Karpas-422 (cell line): ENCODE results near the gene INPP1. TPM values are rescaled to one million over a fixed set of nuclear protein-coding genes. Genes with fewer than 3 reads are reported as not detected.

Experiments used
- DNase-seq: peaks from one replicate; pipeline ENCODE4 v3.0.0-alpha.2; 2015
- H2AFZ ChIP-seq: fragments of 200-600 bp; sonication (generic); 2 replicates; pipeline ENCODE4 v1.6.1; 2014; ENCODE audit warnings: antibody characterized with exemption, low read length, mixed read lengths
- H3K27ac ChIP-seq: fragments of 200-600 bp; sonication (generic); 2 replicates; pipeline ENCODE4 v1.5.1; 2014; ENCODE audit warnings: mild to moderate bottlenecking, low read length, moderate library complexity
- H3K27me3 ChIP-seq: fragments of 200-600 bp; sonication (generic); 2 replicates; pipeline ENCODE4 v1.6.1; 2014; ENCODE audit warnings: low read length, mixed read lengths
- H3K36me3 ChIP-seq: fragments of 200-600 bp; sonication (generic); 2 replicates; pipeline ENCODE4 v1.6.1; 2014; ENCODE audit warnings: low read length, mixed read lengths; ENCODE audit not compliant: insufficient read depth
- H3K4me1 ChIP-seq: fragments of 200-600 bp; sonication (generic); 2 replicates; pipeline ENCODE4 v1.6.1; 2014; ENCODE audit warnings: mild to moderate bottlenecking, low read length, mixed read lengths
- H3K4me2 ChIP-seq: fragments of 200-600 bp; sonication (generic); 2 replicates; pipeline ENCODE4 v1.6.1; 2014; ENCODE audit warnings: low read length, low read depth, mild to moderate bottlenecking; ENCODE audit not compliant: poor library complexity, severe bottlenecking
- H3K4me3 ChIP-seq: fragments of 200-600 bp; sonication (generic); 2 replicates; pipeline ENCODE4 v1.5.1; 2014; ENCODE audit warnings: mild to moderate bottlenecking, antibody characterized with exemption, low read length, mixed read lengths
- H3K79me2 ChIP-seq: fragments of 200-600 bp; sonication (generic); 2 replicates; pipeline ENCODE4 v1.6.1; 2014; ENCODE audit warnings: mild to moderate bottlenecking, low read length, mixed read lengths
- H3K9ac ChIP-seq: fragments of 200-600 bp; sonication (generic); 2 replicates; pipeline ENCODE4 v1.6.0; 2014; ENCODE audit warnings: low read length
- H3K9me2 ChIP-seq: fragments of 200-600 bp; sonication (generic), shearing (Covaris generic); replicated peaks from 2 replicates; pipeline ENCODE4 v1.6.0; 2014; ENCODE audit warnings: mild to moderate bottlenecking, low read length, moderate library complexity; ENCODE audit not compliant: insufficient read depth
- H3K9me3 ChIP-seq: fragments of 300-700, 200-600 bp; sonication (generic); 2 replicates; pipeline ENCODE4 v1.6.1; 2014; ENCODE audit warnings: low read length, mixed read lengths
- H4K20me1 ChIP-seq: fragments of 200-600 bp; sonication (generic); 2 replicates; pipeline ENCODE4 v1.6.1; 2014; ENCODE audit warnings: mild to moderate bottlenecking, antibody characterized with exemption, low read length, low read depth; ENCODE audit not compliant: insufficient read depth
- total RNA-seq: library from RNA; depleted of rRNA; stranded (reverse); fragments of >200 nt; shearing (Covaris generic); gene quantifications from 2 replicates; pipeline ENCODE4 v1.2.3, GENCODE V29; 2014; ENCODE audit warnings: low replicate concordance

INPP1 gene
- total RNA-seq, 1 experiment from 2014 or later, result 0.89 TPM

- Histone ChIP-seq H3K9me3 (no peaks in the 10 kb centered on the region), H3K36me3 (no peaks in the 10 kb centered on the region), H3K4me1 (peaks cover 16% of the 10 kb centered on the region), H3K4me3 (no peak overlapping the region), H3K4me2 (no peak overlapping the region), H3K9ac (no peak overlapping the region), H3K27ac (no peak overlapping the region), H2AFZ (no peak overlapping the region), H4K20me1 (no peaks in the 10 kb centered on the region), H3K9me2 (no peaks in the 10 kb centered on the region), H3K79me2 (no peaks in the 10 kb centered on the region), H3K27me3 (no peaks in the 10 kb centered on the region)
- DNase-seq, result no peak
Measured at GRCh38 chr2:190336420-190336819, 7.0 kb upstream of the INPP1 start.

GRCh38 chr2:190338453-190338852, 4.9 kb upstream of the INPP1 start:
- Histone ChIP-seq H3K27ac (no peak overlapping the region), H4K20me1 (no peaks in the 10 kb centered on the region), H3K4me3 (no peak overlapping the region), H3K36me3 (no peaks in the 10 kb centered on the region), H3K27me3 (no peaks in the 10 kb centered on the region), H3K79me2 (no peaks in the 10 kb centered on the region), H3K9ac (no peak overlapping the region), H2AFZ (no peak overlapping the region), H3K9me2 (no peaks in the 10 kb centered on the region), H3K4me2 (no peak overlapping the region), H3K9me3 (no peaks in the 10 kb centered on the region), H3K4me1 (peaks cover 25% of the 10 kb centered on the region)
- DNase-seq, result no peak

DNA sequence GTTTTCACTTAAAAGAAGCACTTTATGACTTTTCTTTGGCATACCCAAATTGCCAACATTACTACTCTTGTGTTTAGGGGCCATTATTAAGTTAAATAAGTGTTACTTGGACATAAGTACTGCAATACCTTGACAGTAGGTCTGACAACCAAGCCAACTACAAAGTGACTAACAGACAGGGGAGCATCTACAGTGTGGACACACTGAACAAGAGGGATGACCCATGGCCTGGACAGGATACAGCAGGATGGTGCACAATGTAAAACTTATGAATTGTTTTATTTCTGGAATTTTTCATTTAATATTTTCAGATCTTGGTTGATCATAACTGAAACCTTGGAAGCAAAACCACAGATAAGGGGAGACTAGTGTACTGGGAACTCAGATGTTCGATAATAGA, 4.0 kb upstream of the INPP1 start:
- no peaks in the 10 kb centered on the region for H3K27me3 ChIP-seq

GRCh38 chr2:190340369-190340768, 3.0 kb upstream of the INPP1 start:
- peaks cover 39% of the 10 kb centered on the region for H3K4me1 ChIP-seq
- no peaks in the 10 kb centered on the region for H3K79me2 ChIP-seq
- no peaks in the 10 kb centered on the region for H3K36me3 ChIP-seq
- no peaks in the 10 kb centered on the region for H3K27me3 ChIP-seq
- no peaks in the 10 kb centered on the region for H3K9me3 ChIP-seq
- no peak overlapping the region for H3K27ac ChIP-seq
- H3K9ac ChIP-seq, result no peak overlapping the region
- DNase-seq, result no peak
- H3K4me2 ChIP-seq, result no peak overlapping the region
- H4K20me1 ChIP-seq, result no peaks in the 10 kb centered on the region
- no peak overlapping the region for H3K4me3 ChIP-seq
- H2AFZ ChIP-seq, result no peak overlapping the region
- no peaks in the 10 kb centered on the region for H3K9me2 ChIP-seq

More for the DNA sequence above, 4.0 kb upstream of the INPP1 start:
- no peak overlapping the region for H3K4me2 ChIP-seq
- no peaks in the 10 kb centered on the region for H3K9me2 ChIP-seq
- H4K20me1 ChIP-seq, result no peaks in the 10 kb centered on the region
- H3K9ac ChIP-seq, result no peak overlapping the region
- peaks cover 35% of the 10 kb centered on the region for H3K4me1 ChIP-seq
- no peaks in the 10 kb centered on the region for H3K79me2 ChIP-seq
- no peaks in the 10 kb centered on the region for H3K36me3 ChIP-seq
- no peaks in the 10 kb centered on the region for H3K9me3 ChIP-seq
- H2AFZ ChIP-seq, result no peak overlapping the region
- H3K27ac ChIP-seq, result no peak overlapping the region
- DNase-seq, result no peak
- H3K4me3 ChIP-seq, result no peak overlapping the region

GRCh38 chr2:190342611-190343010, 778 bp upstream of the INPP1 start:
- H3K4me1 ChIP-seq, result peaks cover 39% of the 10 kb centered on the region
- DNase-seq, result no peak
- H3K27ac ChIP-seq, result no peak overlapping the region
- H3K4me2 ChIP-seq, result no peak overlapping the region
- no peaks in the 10 kb centered on the region for H3K36me3 ChIP-seq
- H4K20me1 ChIP-seq, result no peaks in the 10 kb centered on the region
- H3K79me2 ChIP-seq, result no peaks in the 10 kb centered on the region
- no peaks in the 10 kb centered on the region for H3K9me3 ChIP-seq
- no peak overlapping the region for H3K4me3 ChIP-seq
- H3K9me2 ChIP-seq, result no peaks in the 10 kb centered on the region
- H2AFZ ChIP-seq, result no peak overlapping the region
- H3K27me3 ChIP-seq, result no peaks in the 10 kb centered on the region
- no peak overlapping the region for H3K9ac ChIP-seq

GRCh38 chr2:190343089-190343535, 277 bp upstream of the INPP1 start:
- Histone ChIP-seq H3K36me3 (no peaks in the 10 kb centered on the region), H3K4me3 (peak overlapping the region; percentile 78), H3K27me3 (no peaks in the 10 kb centered on the region), H3K79me2 (no peaks in the 10 kb centered on the region), H3K4me1 (peaks cover 39% of the 10 kb centered on the region), H3K9me2 (no peaks in the 10 kb centered on the region), H3K27ac (no peak overlapping the region), H3K4me2 (peak overlapping the region; percentile 95), H3K9me3 (no peaks in the 10 kb centered on the region), H3K9ac (peak overlapping the region; percentile 71), H2AFZ (peak overlapping the region; percentile 100), H4K20me1 (no peaks in the 10 kb centered on the region)
- DNase-seq, result no peak

DNA sequence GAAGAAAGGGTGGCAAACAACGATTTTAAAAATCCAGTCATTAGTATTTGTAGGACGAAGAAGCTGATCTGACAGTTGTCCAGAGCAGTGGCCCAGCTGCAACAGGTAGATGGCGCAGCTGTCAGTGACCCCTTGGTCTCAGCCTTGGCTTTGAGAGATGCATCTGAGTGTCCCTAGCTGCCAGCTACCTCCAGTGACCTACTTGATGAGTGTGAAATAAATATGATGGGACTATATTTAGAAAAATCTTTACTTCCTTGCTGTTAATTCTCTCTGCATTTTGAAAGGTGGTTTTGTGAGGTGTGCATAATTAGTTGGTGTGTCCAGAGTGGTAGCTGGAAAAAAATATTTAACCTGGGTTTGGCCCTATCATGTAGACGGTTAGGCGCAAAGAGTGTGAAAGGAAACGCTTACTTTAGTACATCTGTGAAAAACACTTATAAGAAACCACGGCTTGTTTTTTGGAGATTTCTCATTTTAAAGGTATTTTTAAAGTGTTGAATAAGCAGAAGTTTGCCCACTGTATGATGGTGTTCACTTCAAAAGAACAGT, 963 bp downstream of the INPP1 start:
- Histone ChIP-seq H3K4me1 (peaks cover 37% of the 10 kb centered on the region), H3K9ac (peak overlapping the region; percentile 71), H3K9me3 (no peaks in the 10 kb centered on the region), H3K36me3 (no peaks in the 10 kb centered on the region), H4K20me1 (no peaks in the 10 kb centered on the region), H3K27me3 (no peaks in the 10 kb centered on the region), H3K4me3 (peak overlapping the region; percentile 78), H3K79me2 (no peaks in the 10 kb centered on the region), H3K9me2 (no peaks in the 10 kb centered on the region), H3K4me2 (peak overlapping the region; percentile 95), H3K27ac (no peak overlapping the region), H2AFZ (peak overlapping the region; percentile 100)
- DNase-seq, result no peak

DNA sequence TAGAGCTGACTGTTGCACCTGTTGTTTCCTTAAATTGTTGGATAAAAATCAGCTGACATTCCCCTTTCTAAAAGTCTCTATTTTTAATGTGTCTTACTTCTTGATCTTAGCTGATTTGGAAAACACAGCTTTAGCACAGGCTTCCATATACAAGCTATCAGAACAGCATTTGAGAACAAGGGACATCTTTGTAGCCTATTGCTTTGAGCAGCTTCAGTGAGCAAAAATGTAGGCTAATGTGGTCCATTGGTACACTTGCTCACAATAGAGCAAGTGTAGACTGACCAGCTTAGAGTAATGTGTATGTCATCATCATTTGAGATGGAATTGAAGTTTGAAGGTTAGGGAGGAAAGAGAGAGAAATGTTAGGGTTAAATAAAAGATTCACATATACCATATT, 7.0 kb downstream of the INPP1 start:
- Histone ChIP-seq H3K9me2 (no peaks in the 10 kb centered on the region), H3K36me3 (no peaks in the 10 kb centered on the region), H3K9me3 (no peaks in the 10 kb centered on the region), H3K27me3 (no peaks in the 10 kb centered on the region), H3K9ac (no peak overlapping the region), H3K4me1 (no peaks in the 10 kb centered on the region), H3K79me2 (no peaks in the 10 kb centered on the region), H4K20me1 (no peaks in the 10 kb centered on the region), H2AFZ (no peak overlapping the region), H3K4me3 (no peak overlapping the region), H3K4me2 (no peak overlapping the region), H3K27ac (no peak overlapping the region)
- no peak for DNase-seq
